ENCODE data around the gene EEF1AKMT2.
"Not testable (repeated sequence)": the region's sequence is repeated elsewhere in the genome, so short reads cannot be mapped to it uniquely, and the experiment has no call there.

Gene EEF1AKMT2

DNA sequence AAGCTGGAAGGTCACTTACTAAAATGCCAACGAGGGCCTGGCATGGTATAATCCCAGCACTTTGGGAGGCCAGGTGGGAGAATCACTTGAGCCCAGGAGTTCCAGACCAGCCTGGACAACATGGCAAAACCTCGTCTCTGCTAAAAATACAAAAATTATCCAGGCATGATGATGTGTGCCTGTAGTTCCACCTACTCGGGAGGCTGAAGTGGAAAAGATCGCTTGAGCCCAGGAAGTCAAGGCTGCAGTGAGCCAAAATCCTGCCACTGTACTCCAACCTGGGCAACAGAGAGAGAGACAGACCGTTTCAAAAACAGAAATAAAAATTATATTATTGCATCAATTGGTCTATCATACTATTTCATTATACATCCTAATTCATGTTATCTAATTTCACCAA, 29.4 kb downstream of the EEF1AKMT2 start:
- H3K36me3 ChIP-seq (ENCODE audit: control insufficient read depth, insufficient read depth, low read length), result peaks cover 22% of the 10 kb centered on the region

DNA sequence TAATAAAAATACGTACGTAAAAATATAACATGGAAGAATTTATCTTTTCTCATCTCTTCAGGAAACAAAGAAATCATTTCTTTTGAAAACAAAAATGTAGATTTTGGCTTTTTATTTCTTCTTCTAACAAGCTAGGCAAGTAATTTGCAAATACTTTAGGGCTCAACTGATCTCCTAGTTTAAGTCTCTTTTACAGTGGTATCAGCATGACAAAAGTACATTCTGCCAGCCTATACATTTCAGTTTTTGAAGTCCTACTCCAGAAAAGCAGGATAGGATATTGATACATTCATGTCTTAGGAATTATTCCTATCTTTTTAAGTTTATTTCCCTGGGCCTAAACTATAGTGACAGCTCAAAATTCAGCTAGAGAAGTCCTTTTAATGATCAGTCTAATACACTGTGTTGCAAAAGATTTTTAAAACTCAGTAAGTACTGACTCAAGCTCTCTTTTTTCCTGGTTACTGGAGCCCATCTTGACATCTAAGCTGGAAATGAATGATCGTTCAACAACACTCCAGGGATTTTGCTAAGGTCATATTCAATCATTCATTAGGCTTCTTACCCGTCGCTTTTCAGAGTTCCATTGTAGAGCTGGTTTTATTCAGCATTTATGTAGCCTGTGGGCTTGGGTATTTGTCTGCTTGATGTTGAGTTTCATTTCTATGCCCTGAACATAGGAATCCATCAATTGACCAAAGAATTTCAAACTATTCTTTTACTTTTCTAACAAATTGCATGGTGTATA, 35.4 kb downstream of the EEF1AKMT2 start:
- Histone ChIP-seq H3K4me3 (ENCODE audit: insufficient read depth, low read depth, low read length, poor library complexity, severe bottlenecking) (no peak overlapping the region), H3K36me3 (ENCODE audit: control insufficient read depth, insufficient read depth, low read length) (peaks cover 9% of the 10 kb centered on the region), H3K27me3 (replicated peaks; ENCODE audit: control insufficient read depth, insufficient read depth, low read length, poor library complexity, severe bottlenecking) (no peaks in the 10 kb centered on the region), H3K9me3 (ENCODE audit: control insufficient read depth, low read length) (no peaks in the 10 kb centered on the region), H3K4me1 (ENCODE audit: control insufficient read depth, insufficient read depth, low read length, poor library complexity, severe bottlenecking) (no peaks in the 10 kb centered on the region), H3K27ac (ENCODE audit: insufficient read depth, low read length, poor library complexity, severe bottlenecking) (no peak overlapping the region)
- DNase-seq, result no peak

More for the DNA sequence above, 29.4 kb downstream of the EEF1AKMT2 start:
- Histone ChIP-seq H3K4me3 (ENCODE audit: insufficient read depth, low read depth, low read length, poor library complexity, severe bottlenecking) (no peak overlapping the region), H3K27ac (ENCODE audit: insufficient read depth, low read length, poor library complexity, severe bottlenecking) (no peak overlapping the region), H3K9me3 (ENCODE audit: control insufficient read depth, low read length) (no peaks in the 10 kb centered on the region), H3K27me3 (replicated peaks; ENCODE audit: control insufficient read depth, insufficient read depth, low read length, poor library complexity, severe bottlenecking) (no peaks in the 10 kb centered on the region), H3K4me1 (ENCODE audit: control insufficient read depth, insufficient read depth, low read length, poor library complexity, severe bottlenecking) (no peaks in the 10 kb centered on the region)
- no peak for DNase-seq

- no peaks in the 10 kb centered on the region for H3K9me3 ChIP-seq (ENCODE audit: control insufficient read depth, low read length)
- H3K4me1 ChIP-seq (ENCODE audit: control insufficient read depth, insufficient read depth, low read length, poor library complexity, severe bottlenecking), result no peaks in the 10 kb centered on the region
- H3K27ac ChIP-seq (ENCODE audit: insufficient read depth, low read length, poor library complexity, severe bottlenecking), result no peak overlapping the region
- no peak overlapping the region for H3K4me3 ChIP-seq (ENCODE audit: insufficient read depth, low read depth, low read length, poor library complexity, severe bottlenecking)
- DNase-seq, result no peak
- H3K36me3 ChIP-seq (ENCODE audit: control insufficient read depth, insufficient read depth, low read length), result peaks cover 3% of the 10 kb centered on the region
- H3K27me3 ChIP-seq (replicated peaks; ENCODE audit: control insufficient read depth, insufficient read depth, low read length, poor library complexity, severe bottlenecking), result no peaks in the 10 kb centered on the region
These were observed 36.1 kb downstream of the EEF1AKMT2 start for GRCh38 chr10:124755581-124755980.

DNA sequence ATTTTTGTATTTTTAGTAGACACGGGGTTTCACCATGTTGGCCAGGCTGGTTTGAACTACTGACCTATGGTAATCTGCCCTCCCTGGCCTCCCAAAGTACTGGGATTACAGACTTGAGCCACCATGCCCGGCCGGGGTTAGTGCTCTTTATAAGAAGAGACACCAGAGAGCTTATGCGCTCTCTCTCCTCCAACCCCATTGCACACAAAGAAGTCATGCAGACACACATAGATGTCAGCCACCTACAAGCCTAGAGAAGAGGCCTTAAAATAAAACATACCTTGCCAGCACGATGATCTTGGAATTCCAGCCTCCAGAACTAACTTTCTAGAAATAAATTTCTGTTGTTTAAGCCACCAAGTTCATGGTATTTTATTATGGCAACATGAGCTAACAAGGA, 37.5 kb downstream of the EEF1AKMT2 start:
- no peaks in the 10 kb centered on the region for H3K9me3 ChIP-seq (ENCODE audit: control insufficient read depth, low read length)
- H3K4me1 ChIP-seq (ENCODE audit: control insufficient read depth, insufficient read depth, low read length, poor library complexity, severe bottlenecking), result no peaks in the 10 kb centered on the region
- peaks cover 3% of the 10 kb centered on the region for H3K36me3 ChIP-seq (ENCODE audit: control insufficient read depth, insufficient read depth, low read length)
- no peak for DNase-seq
- no peak overlapping the region for H3K27ac ChIP-seq (ENCODE audit: insufficient read depth, low read length, poor library complexity, severe bottlenecking)
- H3K27me3 ChIP-seq (replicated peaks; ENCODE audit: control insufficient read depth, insufficient read depth, low read length, poor library complexity, severe bottlenecking), result no peaks in the 10 kb centered on the region
- H3K4me3 ChIP-seq (ENCODE audit: insufficient read depth, low read depth, low read length, poor library complexity, severe bottlenecking), result no peak overlapping the region

DNA sequence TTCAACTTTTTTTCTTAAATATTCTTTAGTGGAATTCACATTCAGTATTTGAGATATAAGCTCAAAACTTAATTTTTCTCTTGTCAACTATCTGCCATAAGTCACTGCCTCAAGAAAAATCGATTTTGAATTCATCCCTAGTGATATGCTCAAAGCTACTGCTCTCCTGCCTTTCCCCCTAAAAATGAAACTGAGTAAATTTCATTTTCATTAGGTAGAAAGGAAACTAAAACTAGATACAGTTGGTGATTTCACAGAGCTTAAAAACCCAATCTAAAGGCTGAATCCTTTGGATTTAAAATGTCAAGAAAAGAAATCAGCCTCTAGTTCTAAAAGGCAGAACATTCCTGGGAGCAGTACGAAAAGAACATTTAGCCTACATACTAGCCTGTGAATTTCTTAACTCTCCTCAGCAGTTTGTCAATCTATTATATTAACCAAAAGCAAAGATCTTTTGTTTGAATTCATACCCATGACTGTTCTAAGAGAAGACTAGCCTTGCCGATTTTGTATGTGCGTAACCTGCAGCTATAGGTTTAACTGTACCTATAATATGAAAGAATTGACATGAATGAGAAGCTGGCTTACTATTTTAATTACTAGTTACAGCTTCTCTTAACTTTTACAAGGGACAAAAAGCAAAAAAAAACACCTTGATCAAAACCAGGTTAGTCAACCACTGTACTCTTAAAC, 42.6 kb downstream of the EEF1AKMT2 start:
- H3K9me3 ChIP-seq (ENCODE audit: control insufficient read depth, low read length), result no peaks in the 10 kb centered on the region
- no peak for DNase-seq

GRCh38 chr10:124748166-124748565, 43.5 kb downstream of the EEF1AKMT2 start:
- Histone ChIP-seq H3K4me3 (ENCODE audit: insufficient read depth, low read depth, low read length, poor library complexity, severe bottlenecking) (no peak overlapping the region), H3K27ac (ENCODE audit: insufficient read depth, low read length, poor library complexity, severe bottlenecking) (no peak overlapping the region), H3K36me3 (ENCODE audit: control insufficient read depth, insufficient read depth, low read length) (no peaks in the 10 kb centered on the region), H3K4me1 (ENCODE audit: control insufficient read depth, insufficient read depth, low read length, poor library complexity, severe bottlenecking) (peaks cover 10% of the 10 kb centered on the region), H3K27me3 (replicated peaks; ENCODE audit: control insufficient read depth, insufficient read depth, low read length, poor library complexity, severe bottlenecking) (no peaks in the 10 kb centered on the region), H3K9me3 (ENCODE audit: control insufficient read depth, low read length) (no peaks in the 10 kb centered on the region)
- DNase-seq, result no peak

More for the DNA sequence above, 42.6 kb downstream of the EEF1AKMT2 start:
- no peaks in the 10 kb centered on the region for H3K36me3 ChIP-seq (ENCODE audit: control insufficient read depth, insufficient read depth, low read length)
- H3K27me3 ChIP-seq (replicated peaks; ENCODE audit: control insufficient read depth, insufficient read depth, low read length, poor library complexity, severe bottlenecking), result no peaks in the 10 kb centered on the region
- peaks cover 10% of the 10 kb centered on the region for H3K4me1 ChIP-seq (ENCODE audit: control insufficient read depth, insufficient read depth, low read length, poor library complexity, severe bottlenecking)
- H3K4me3 ChIP-seq (ENCODE audit: insufficient read depth, low read depth, low read length, poor library complexity, severe bottlenecking), result no peak overlapping the region
- H3K27ac ChIP-seq (ENCODE audit: insufficient read depth, low read length, poor library complexity, severe bottlenecking), result no peak overlapping the region

GRCh38 chr10:124747745-124748144, 43.9 kb downstream of the EEF1AKMT2 start:
- H3K9me3 ChIP-seq (ENCODE audit: control insufficient read depth, low read length), result no peaks in the 10 kb centered on the region
- H3K27ac ChIP-seq (ENCODE audit: insufficient read depth, low read length, poor library complexity, severe bottlenecking), result no peak overlapping the region
- no peak overlapping the region for H3K4me3 ChIP-seq (ENCODE audit: insufficient read depth, low read depth, low read length, poor library complexity, severe bottlenecking)
- no peaks in the 10 kb centered on the region for H3K27me3 ChIP-seq (replicated peaks; ENCODE audit: control insufficient read depth, insufficient read depth, low read length, poor library complexity, severe bottlenecking)
- H3K4me1 ChIP-seq (ENCODE audit: control insufficient read depth, insufficient read depth, low read length, poor library complexity, severe bottlenecking), result peaks cover 10% of the 10 kb centered on the region
- no peaks in the 10 kb centered on the region for H3K36me3 ChIP-seq (ENCODE audit: control insufficient read depth, insufficient read depth, low read length)
- DNase-seq, result no peak

DNA sequence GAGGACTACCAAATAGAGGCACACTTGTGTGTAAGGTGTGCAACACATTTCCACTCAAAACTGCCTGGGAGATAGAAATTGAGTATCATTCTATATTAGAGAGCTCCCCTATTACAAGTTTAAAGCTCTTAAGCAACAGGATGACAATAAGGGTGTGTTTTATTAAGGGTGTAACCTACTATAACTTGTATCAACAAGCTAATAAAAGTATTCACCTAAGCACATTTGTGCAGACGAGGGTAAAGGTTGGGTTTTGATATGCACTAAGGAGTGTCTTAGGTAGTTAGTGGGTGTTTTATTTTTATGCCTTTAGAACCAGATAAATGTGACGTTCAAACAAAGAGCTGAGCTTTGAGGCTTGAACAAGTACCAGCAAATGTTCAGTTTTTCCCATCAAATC, 44.7 kb downstream of the EEF1AKMT2 start:
- Histone ChIP-seq H3K9me3 (ENCODE audit: control insufficient read depth, low read length) (no peaks in the 10 kb centered on the region), H3K27me3 (replicated peaks; ENCODE audit: control insufficient read depth, insufficient read depth, low read length, poor library complexity, severe bottlenecking) (no peaks in the 10 kb centered on the region), H3K27ac (ENCODE audit: insufficient read depth, low read length, poor library complexity, severe bottlenecking) (no peak overlapping the region), H3K4me3 (ENCODE audit: insufficient read depth, low read depth, low read length, poor library complexity, severe bottlenecking) (no peak overlapping the region), H3K4me1 (ENCODE audit: control insufficient read depth, insufficient read depth, low read length, poor library complexity, severe bottlenecking) (peaks cover 14% of the 10 kb centered on the region), H3K36me3 (ENCODE audit: control insufficient read depth, insufficient read depth, low read length) (no peaks in the 10 kb centered on the region)
- DNase-seq, result no peak

GRCh38 chr10:124746447-124746846, 45.2 kb downstream of the EEF1AKMT2 start:
- H3K27ac ChIP-seq (ENCODE audit: insufficient read depth, low read length, poor library complexity, severe bottlenecking); DNase-seq; H3K4me3 ChIP-seq (ENCODE audit: insufficient read depth, low read depth, low read length, poor library complexity, severe bottlenecking); H3K27me3 ChIP-seq (replicated peaks; ENCODE audit: control insufficient read depth, insufficient read depth, low read length, poor library complexity, severe bottlenecking); H3K36me3 ChIP-seq (ENCODE audit: control insufficient read depth, insufficient read depth, low read length); H3K9me3 ChIP-seq (ENCODE audit: control insufficient read depth, low read length): not testable (repeated sequence)
- peaks cover 19% of the 10 kb centered on the region for H3K4me1 ChIP-seq (ENCODE audit: control insufficient read depth, insufficient read depth, low read length, poor library complexity, severe bottlenecking)

DNA sequence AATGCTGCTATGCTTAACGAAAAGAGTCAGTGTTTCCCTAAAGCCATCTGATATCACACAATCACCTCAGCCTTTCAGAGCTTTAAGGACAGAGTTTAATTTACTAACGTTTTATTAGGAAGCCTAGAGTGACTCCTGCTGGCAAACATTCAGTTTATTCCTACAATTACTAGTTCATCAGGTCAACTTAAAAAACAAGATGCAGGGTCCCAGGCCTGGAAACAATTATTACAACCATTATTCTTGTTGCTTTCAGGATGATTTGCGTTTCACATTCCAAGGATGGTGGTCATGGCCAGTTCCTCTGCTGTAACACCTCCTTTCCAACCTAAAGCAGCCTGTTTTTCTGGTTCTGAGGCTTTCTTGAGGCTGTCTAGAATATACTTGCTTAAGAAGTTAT, 46.0 kb downstream of the EEF1AKMT2 start:
- H3K4me3 ChIP-seq (ENCODE audit: insufficient read depth, low read depth, low read length, poor library complexity, severe bottlenecking), result no peak overlapping the region
- no peaks in the 10 kb centered on the region for H3K27me3 ChIP-seq (replicated peaks; ENCODE audit: control insufficient read depth, insufficient read depth, low read length, poor library complexity, severe bottlenecking)
- H3K4me1 ChIP-seq (ENCODE audit: control insufficient read depth, insufficient read depth, low read length, poor library complexity, severe bottlenecking), result peaks cover 27% of the 10 kb centered on the region
- H3K9me3 ChIP-seq (ENCODE audit: control insufficient read depth, low read length), result no peaks in the 10 kb centered on the region
- H3K27ac ChIP-seq (ENCODE audit: insufficient read depth, low read length, poor library complexity, severe bottlenecking), result no peak overlapping the region
- no peaks in the 10 kb centered on the region for H3K36me3 ChIP-seq (ENCODE audit: control insufficient read depth, insufficient read depth, low read length)
- DNase-seq, result no peak

Data from effector memory CD4-positive, alpha-beta T cell (primary cell).